NCI-H2107 treated with DMSO at 0.1 percent for 48 hours (cell line): ENCODE data around the gene CTNND2.
"Not testable (repeated sequence)": the region's sequence is repeated elsewhere in the genome, so short reads cannot be mapped to it uniquely, and the experiment has no call there.

Experiments used
- DNase-seq: peaks from one replicate; lab custom pipeline; 2025; ENCODE audit not compliant: unreplicated experiment; lab: John Stamatoyannopoulos, UW

CTNND2 gene

GRCh38 chr5:11491404-11492075 is 412.7 kb downstream of the CTNND2 start:
- DNase-seq, result no peak

- DNase-seq, result no peak
Observed at GRCh38 chr5:11483630-11484029, 420.6 kb downstream of the CTNND2 start.

- DNase-seq, result no peak
Observed at GRCh38 chr5:11482011-11482410, 422.2 kb downstream of the CTNND2 start.

GRCh38 chr5:11477786-11478185 is 426.5 kb downstream of the CTNND2 start:
- DNase-seq, result no peak

- no peak for DNase-seq
Observed at GRCh38 chr5:11476866-11477265, 427.4 kb downstream of the CTNND2 start.

- no peak for DNase-seq
Observed at GRCh38 chr5:11468334-11469039, 435.8 kb downstream of the CTNND2 start.

GRCh38 chr5:11467588-11467987 is 436.7 kb downstream of the CTNND2 start:
- no peak for DNase-seq

GRCh38 chr5:11459716-11460115 is 444.5 kb downstream of the CTNND2 start:
- DNase-seq, result no peak

GRCh38 chr5:11455505-11455904 is 448.7 kb downstream of the CTNND2 start:
- no peak for DNase-seq

GRCh38 chr5:11452852-11453251 is 451.4 kb downstream of the CTNND2 start:
- no peak for DNase-seq

- no peak for DNase-seq
Observed at GRCh38 chr5:11449966-11450365, 454.3 kb downstream of the CTNND2 start.

GRCh38 chr5:11449217-11449616 is 455.0 kb downstream of the CTNND2 start:
- no peak for DNase-seq

GRCh38 chr5:11443831-11444230 is 460.4 kb downstream of the CTNND2 start:
- no peak for DNase-seq

GRCh38 chr5:11432116-11432515 is 472.1 kb downstream of the CTNND2 start:
- no peak for DNase-seq

- no peak for DNase-seq
Observed at GRCh38 chr5:11429254-11429653, 475.0 kb downstream of the CTNND2 start.

- DNase-seq, result no peak
Observed at GRCh38 chr5:11427569-11427968, 476.7 kb downstream of the CTNND2 start.

- no peak for DNase-seq
Observed at GRCh38 chr5:11426442-11426841, 477.8 kb downstream of the CTNND2 start.

- DNase-seq, result no peak
Observed at GRCh38 chr5:11422342-11422741, 481.9 kb downstream of the CTNND2 start.

GRCh38 chr5:11420969-11421368 is 483.3 kb downstream of the CTNND2 start:
- DNase-seq, result no peak

- no peak for DNase-seq
Observed at GRCh38 chr5:11415751-11416150, 488.5 kb downstream of the CTNND2 start.

GRCh38 chr5:11414732-11415131 is 489.5 kb downstream of the CTNND2 start:
- DNase-seq, result not testable (repeated sequence)

GRCh38 chr5:11411621-11412020 is 492.6 kb downstream of the CTNND2 start:
- DNase-seq, result no peak
